K562 (cell line): Measurements from ENCODE around the gene DHDH. TPM values are rescaled to one million over a fixed set of nuclear protein-coding genes. Genes with fewer than 3 reads are reported as not detected.

Experiments
- ARHGAP35 ChIP-seq: fragments of 450-650 bp; IDR thresholded peaks from 2 replicates; pipeline ENCODE4 v1.6.1; 2018; ENCODE audit not compliant: partially characterized antibody
- ATF7 ChIP-seq: fragments of 450-650 bp; IDR thresholded peaks from 2 replicates; pipeline ENCODE4 v1.7.1; 2014; ENCODE audit warnings: mild to moderate bottlenecking, moderate library complexity
- IFI16 ChIP-seq: fragments of 250-450 bp; sonication (Bioruptor Pico); IDR thresholded peaks from 2 replicates; pipeline ENCODE4 v2.1.2; 2022; ENCODE audit warnings: mild to moderate bottlenecking, inconsistent platforms
- MAFF ChIP-seq: IDR thresholded peaks from 2 replicates; pipeline ENCODE4 v1.6.1; 2012; ENCODE audit warnings: low read length, improper control_type of control experiment
- MAZ ChIP-seq, 2 experiments: fragments of 450-650 bp in 1 of 2; sonication (generic) in 1 of 2; formaldehyde crosslinking; IDR thresholded peaks in 1 of 2; conservative IDR thresholded peaks in 1 of 2; 2 replicates each; pipeline versions ENCODE4 v1.4.0 to v1.5.0; 2020; ENCODE audit warnings: mild to moderate bottlenecking in 1 of 2, missing genetic modification reagents in 1 of 2
- polyA plus RNA-seq, 8 experiments: library from polyadenylated mRNA; depleted of rRNA in 4 of 8; stranded (reverse) in 5 of 8; unstranded in 3 of 8; fragments of >200 nt; fragmentation: Nextera tagmentation in 2 of 8; fragmentation: Illumina TruSeq in 1 of 8; extraction: Ambion mirVana in 2 of 8; extraction: Trizol in 1 of 8; gene quantifications; 2 replicates each; pipeline versions ENCODE4 v1.2.1 to v1.2.3, GENCODE V29; 2011 to 2014; ENCODE audit warnings: inconsistent platforms in 1 of 8, missing spikeins in 1 of 8
- total RNA-seq, 7 experiments: library from RNA; depleted of rRNA in 6 of 7; stranded (reverse); fragments of >200 nt in 6 of 7; fragmentation: Illumina TruSeq in 2 of 7; extraction: Trizol in 2 of 7; gene quantifications; 2 replicates each; pipeline versions ENCODE4 v1.2.1 to v1.2.3, GENCODE V29; 2011 to 2021; ENCODE audit warnings: low replicate concordance in 1 of 7
- TF ChIP-seq, protein P1 (sequence below): fragments of 450-650 bp; IDR thresholded peaks from 2 replicates; pipeline ENCODE4 v1.6.1; 2018; ENCODE audit not compliant: partially characterized antibody
- TF ChIP-seq, protein P2 (sequence below): fragments of 250-450 bp; sonication (Bioruptor Pico); IDR thresholded peaks from 2 replicates; pipeline ENCODE4 v1.4.0; 2020; ENCODE audit warnings: mild to moderate bottlenecking, moderate library complexity
- TF ChIP-seq, protein P3 (sequence below): fragments of 250-450 bp; sonication (Bioruptor Pico); IDR thresholded peaks from 2 replicates; pipeline ENCODE4 v1.4.0; 2020

The DHDH gene
- total and polyA plus RNA-seq, 9 of the 15 experiments (the other 6 are each of a cell fraction or from before 2014, with no cell fraction given) = 0.37 to 1.9 (median 0.87) TPM

DNA sequence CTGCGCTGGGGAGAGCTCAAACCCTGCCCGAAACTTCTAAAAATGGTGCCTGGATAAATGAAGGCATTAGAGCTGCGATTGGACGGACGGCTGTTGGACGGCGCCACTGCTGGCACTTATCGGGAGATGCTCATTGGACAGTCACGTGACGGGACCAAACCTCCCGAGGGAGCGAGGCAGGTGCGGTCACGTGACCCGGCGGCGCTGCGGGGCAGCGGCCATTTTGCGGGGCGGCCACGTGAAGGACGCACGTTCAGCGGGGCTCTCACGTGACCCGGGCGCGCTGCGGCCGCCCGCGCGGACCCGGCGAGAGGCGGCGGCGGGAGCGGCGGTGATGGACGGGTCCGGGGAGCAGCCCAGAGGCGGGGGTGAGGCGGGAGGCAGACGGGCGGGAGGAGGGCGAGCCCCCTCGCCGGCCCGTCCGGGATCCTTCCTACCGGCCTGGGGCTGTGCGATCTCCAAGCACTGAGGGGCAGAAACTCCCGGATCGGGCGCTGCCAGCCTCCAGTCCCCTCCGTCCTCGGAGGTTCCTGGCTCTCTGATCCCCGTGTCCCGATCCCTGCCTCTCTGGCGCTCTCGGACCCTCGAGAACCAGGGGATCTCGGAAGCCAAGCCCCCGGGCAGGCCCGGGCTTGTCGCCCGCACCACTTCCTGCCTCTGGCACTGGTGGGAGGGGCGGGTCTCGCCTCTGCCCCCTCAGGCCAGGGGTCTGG, 21.3 kb downstream of the DHDH start, which contains the start of gene BAX (continued):
- TF ChIP-seq, protein P1, sequence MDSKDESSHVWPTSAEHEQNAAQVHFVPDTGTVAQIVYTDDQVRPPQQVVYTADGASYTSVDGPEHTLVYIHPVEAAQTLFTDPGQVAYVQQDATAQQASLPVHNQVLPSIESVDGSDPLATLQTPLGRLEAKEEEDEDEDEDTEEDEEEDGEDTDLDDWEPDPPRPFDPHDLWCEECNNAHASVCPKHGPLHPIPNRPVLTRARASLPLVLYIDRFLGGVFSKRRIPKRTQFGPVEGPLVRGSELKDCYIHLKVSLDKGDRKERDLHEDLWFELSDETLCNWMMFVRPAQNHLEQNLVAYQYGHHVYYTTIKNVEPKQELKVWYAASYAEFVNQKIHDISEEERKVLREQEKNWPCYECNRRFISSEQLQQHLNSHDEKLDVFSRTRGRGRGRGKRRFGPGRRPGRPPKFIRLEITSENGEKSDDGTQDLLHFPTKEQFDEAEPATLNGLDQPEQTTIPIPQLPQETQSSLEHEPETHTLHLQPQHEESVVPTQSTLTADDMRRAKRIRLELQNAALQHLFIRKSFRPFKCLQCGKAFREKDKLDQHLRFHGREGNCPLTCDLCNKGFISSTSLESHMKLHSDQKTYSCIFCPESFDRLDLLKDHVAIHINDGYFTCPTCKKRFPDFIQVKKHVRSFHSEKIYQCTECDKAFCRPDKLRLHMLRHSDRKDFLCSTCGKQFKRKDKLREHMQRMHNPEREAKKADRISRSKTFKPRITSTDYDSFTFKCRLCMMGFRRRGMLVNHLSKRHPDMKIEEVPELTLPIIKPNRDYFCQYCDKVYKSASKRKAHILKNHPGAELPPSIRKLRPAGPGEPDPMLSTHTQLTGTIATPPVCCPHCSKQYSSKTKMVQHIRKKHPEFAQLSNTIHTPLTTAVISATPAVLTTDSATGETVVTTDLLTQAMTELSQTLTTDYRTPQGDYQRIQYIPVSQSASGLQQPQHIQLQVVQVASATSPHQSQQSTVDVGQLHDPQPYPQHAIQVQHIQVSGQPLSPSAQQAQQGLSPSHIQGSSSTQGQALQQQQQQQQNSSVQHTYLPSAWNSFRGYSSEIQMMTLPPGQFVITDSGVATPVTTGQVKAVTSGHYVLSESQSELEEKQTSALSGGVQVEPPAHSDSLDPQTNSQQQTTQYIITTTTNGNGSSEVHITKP = peak; percentile 87
- TF ChIP-seq, protein P2, sequence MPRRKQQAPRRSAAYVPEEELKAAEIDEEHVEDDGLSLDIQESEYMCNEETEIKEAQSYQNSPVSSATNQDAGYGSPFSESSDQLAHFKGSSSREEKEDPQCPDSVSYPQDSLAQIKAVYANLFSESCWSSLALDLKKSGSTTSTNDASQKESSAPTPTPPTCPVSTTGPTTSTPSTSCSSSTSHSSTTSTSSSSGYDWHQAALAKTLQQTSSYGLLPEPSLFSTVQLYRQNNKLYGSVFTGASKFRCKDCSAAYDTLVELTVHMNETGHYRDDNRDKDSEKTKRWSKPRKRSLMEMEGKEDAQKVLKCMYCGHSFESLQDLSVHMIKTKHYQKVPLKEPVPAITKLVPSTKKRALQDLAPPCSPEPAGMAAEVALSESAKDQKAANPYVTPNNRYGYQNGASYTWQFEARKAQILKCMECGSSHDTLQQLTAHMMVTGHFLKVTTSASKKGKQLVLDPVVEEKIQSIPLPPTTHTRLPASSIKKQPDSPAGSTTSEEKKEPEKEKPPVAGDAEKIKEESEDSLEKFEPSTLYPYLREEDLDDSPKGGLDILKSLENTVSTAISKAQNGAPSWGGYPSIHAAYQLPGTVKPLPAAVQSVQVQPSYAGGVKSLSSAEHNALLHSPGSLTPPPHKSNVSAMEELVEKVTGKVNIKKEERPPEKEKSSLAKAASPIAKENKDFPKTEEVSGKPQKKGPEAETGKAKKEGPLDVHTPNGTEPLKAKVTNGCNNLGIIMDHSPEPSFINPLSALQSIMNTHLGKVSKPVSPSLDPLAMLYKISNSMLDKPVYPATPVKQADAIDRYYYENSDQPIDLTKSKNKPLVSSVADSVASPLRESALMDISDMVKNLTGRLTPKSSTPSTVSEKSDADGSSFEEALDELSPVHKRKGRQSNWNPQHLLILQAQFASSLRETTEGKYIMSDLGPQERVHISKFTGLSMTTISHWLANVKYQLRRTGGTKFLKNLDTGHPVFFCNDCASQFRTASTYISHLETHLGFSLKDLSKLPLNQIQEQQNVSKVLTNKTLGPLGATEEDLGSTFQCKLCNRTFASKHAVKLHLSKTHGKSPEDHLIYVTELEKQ (CRISPR knock-in tag) = no peak
- TF ChIP-seq MAFF (no peak), ARHGAP35 (no peak), ATF7 (peak; percentile 90), IFI16 (no peak), MAZ (CRISPR knock-in tag; conservative IDR thresholded peaks at IDR 0.05 in 1 of 2, IDR thresholded peaks at IDR 0.05 in 1 of 2) (peak; percentile 79 to 91)
- TF ChIP-seq, protein P3, sequence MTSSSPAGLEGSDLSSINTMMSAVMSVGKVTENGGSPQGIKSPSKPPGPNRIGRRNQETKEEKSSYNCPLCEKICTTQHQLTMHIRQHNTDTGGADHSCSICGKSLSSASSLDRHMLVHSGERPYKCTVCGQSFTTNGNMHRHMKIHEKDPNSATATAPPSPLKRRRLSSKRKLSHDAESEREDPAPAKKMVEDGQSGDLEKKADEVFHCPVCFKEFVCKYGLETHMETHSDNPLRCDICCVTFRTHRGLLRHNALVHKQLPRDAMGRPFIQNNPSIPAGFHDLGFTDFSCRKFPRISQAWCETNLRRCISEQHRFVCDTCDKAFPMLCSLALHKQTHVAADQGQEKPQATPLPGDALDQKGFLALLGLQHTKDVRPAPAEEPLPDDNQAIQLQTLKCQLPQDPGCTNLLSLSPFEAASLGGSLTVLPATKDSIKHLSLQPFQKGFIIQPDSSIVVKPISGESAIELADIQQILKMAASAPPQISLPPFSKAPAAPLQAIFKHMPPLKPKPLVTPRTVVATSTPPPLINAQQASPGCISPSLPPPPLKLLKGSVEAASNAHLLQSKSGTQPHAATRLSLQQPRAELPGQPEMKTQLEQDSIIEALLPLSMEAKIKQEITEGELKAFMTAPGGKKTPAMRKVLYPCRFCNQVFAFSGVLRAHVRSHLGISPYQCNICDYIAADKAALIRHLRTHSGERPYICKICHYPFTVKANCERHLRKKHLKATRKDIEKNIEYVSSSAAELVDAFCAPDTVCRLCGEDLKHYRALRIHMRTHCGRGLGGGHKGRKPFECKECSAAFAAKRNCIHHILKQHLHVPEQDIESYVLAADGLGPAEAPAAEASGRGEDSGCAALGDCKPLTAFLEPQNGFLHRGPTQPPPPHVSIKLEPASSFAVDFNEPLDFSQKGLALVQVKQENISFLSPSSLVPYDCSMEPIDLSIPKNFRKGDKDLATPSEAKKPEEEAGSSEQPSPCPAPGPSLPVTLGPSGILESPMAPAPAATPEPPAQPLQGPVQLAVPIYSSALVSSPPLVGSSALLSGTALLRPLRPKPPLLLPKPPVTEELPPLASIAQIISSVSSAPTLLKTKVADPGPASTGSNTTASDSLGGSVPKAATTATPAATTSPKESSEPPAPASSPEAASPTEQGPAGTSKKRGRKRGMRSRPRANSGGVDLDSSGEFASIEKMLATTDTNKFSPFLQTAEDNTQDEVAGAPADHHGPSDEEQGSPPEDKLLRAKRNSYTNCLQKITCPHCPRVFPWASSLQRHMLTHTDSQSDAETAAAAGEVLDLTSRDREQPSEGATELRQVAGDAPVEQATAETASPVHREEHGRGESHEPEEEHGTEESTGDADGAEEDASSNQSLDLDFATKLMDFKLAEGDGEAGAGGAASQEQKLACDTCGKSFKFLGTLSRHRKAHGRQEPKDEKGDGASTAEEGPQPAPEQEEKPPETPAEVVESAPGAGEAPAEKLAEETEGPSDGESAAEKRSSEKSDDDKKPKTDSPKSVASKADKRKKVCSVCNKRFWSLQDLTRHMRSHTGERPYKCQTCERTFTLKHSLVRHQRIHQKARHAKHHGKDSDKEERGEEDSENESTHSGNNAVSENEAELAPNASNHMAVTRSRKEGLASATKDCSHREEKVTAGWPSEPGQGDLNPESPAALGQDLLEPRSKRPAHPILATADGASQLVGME = peak; percentile 90
